B cell (primary cell): ENCODE results near the gene SLC5A10.

ENCODE experiments used
- CTCF ChIP-seq: fragments of 200-600 bp; IDR thresholded peaks from one replicate; pipeline ENCODE4 v1.8.0; 2022; ENCODE audit warnings: antibody characterized with exemption, mild to moderate bottlenecking
- EZH2 ChIP-seq: IDR thresholded peaks from 2 replicates; pipeline ENCODE4 v1.6.1; 2012; ENCODE audit warnings: borderline replicate concordance, low read depth, mild to moderate bottlenecking, moderate library complexity, low read length; ENCODE audit not compliant: insufficient read depth, poor library complexity, severe bottlenecking

DNA sequence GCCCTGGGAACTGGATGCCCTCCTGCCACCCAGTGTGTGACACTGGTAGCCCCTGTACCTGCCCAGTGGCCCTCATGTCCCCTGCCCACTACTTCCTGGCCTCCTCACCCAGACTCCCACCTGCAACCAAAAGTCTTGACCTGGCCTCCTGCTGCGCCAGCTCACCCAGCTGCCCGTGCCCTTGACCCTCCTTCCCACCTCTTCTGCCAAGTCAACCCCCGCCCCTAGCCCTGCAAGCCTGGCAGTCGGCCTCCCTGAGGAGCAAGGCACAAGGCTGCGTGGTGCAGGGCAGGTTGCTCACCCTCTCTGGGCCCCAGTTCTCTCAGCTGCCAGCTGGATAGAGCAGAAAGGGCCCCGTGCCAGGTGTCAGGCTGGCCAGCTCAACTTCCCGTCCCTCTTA is 64.9 kb downstream of the SLC5A10 start:
- TF ChIP-seq CTCF: no peak
- no peak for TF ChIP-seq EZH2
